ENCODE results near the gene CMTM2. TPM values are rescaled to one million over a fixed set of nuclear protein-coding genes. Genes with fewer than 3 reads are reported as not detected.

CMTM2 gene
- total and polyA plus RNA-seq, 10 donors: 0.70 to 54.6 (median 8.8) TPM

- 81 to 86% (median 83%) methylated on average over 1 of the region's 1 CpG for WGBS, 5 donors
- Histone ChIP-seq H3K27ac (peak overlapping the region in 3 of 8 donors; percentile 0 to 59 (median 31)), H3K4me1 (peaks cover 5 to 97% (median 70%) of the 10 kb centered on the region in 6 donors), H3K27me3 (replicated peaks in 1 of 7) (no peaks in the 10 kb centered on the region), H3K4me3 (no peak overlapping the region), H3K9me3 (no peaks in the 10 kb centered on the region), H3K36me3 (peaks cover 0 to 94% (median 30%) of the 10 kb centered on the region in 6 donors)
- TF ChIP-seq CTCF (IDR thresholded peaks at IDR 0.05 in 8 of 11, conservative IDR thresholded peaks at IDR 0.05 in 3 of 11): no peak
- intact Hi-C loops (cut with DNase I; ENCODE audit: low total_unique reads): loop anchor here (5.0 kb wide), 1 partner anchor 73 kb away; no protein-coding TSS in a partner anchor
- DNase-seq: no peak
Observed at GRCh38 chr16:66560107-66560506, 19.2 kb upstream of the CMTM2 start.

GRCh38 chr16:66561381-66562080, 17.7 kb upstream of the CMTM2 start:
- TF ChIP-seq CTCF (IDR thresholded peaks at IDR 0.05 in 8 of 11, conservative IDR thresholded peaks at IDR 0.05 in 3 of 11): no peak
- no peak for TF ChIP-seq POLR2AphosphoS5 (IDR thresholded peaks at IDR 0.05)
- TF ChIP-seq POLR2A (IDR thresholded peaks at IDR 0.05): no peak
- Histone ChIP-seq H3K9me3 (no peaks in the 10 kb centered on the region), H3K27me3 (replicated peaks in 1 of 7) (no peaks in the 10 kb centered on the region), H3K27ac (peak overlapping the region in 5 of 8 donors; percentile 17 to 59 (median 22)), H3K4me1 (peaks cover 5 to 92% (median 56%) of the 10 kb centered on the region in 6 donors), H3K4me3 (no peak overlapping the region), H3K36me3 (peaks cover 0 to 98% (median 41%) of the 10 kb centered on the region in 6 donors)
- intact Hi-C loops (cut with DNase I; ENCODE audit: low total_unique reads): loop anchor here (5.0 kb wide), 1 partner anchor 74 kb away; no protein-coding TSS in a partner anchor
- WGBS, 5 donors: 76 to 81% (median 78%) methylated on average over 3 of the region's 3 CpGs
- DNase-seq: no peak

- TF ChIP-seq POLR2A (IDR thresholded peaks at IDR 0.05) (no peak), CTCF (IDR thresholded peaks at IDR 0.05 in 8 of 11, conservative IDR thresholded peaks at IDR 0.05 in 3 of 11) (peak in 4 of 11 experiments; percentile 21 to 38 (median 28)), POLR2AphosphoS5 (IDR thresholded peaks at IDR 0.05) (no peak)
- no peak overlapping the region for H3K4me3 ChIP-seq
- DNase-seq: no peak
- peaks cover 0 to 100% (median 50%) of the 10 kb centered on the region in 6 donors for H3K36me3 ChIP-seq
- 62 to 81% (median 73%) methylated on average over 1 of the region's 1 CpG for WGBS, 5 donors
- no peaks in the 10 kb centered on the region for H3K27me3 ChIP-seq (replicated peaks in 1 of 7)
- intact Hi-C loops (cut with DNase I; ENCODE audit: low total_unique reads): loop anchor here (5.0 kb wide), 1 partner anchor 75 kb away; no protein-coding TSS in a partner anchor
- H3K27ac ChIP-seq: peak overlapping the region in 3 of 8 donors; percentile 21 to 59 (median 22)
- H3K9me3 ChIP-seq: no peaks in the 10 kb centered on the region
- peaks cover 5 to 83% (median 47%) of the 10 kb centered on the region in 6 donors for H3K4me1 ChIP-seq
Observed at GRCh38 chr16:66562409-66562808, 16.9 kb upstream of the CMTM2 start.

- H3K27me3 ChIP-seq (replicated peaks in 1 of 7): no peaks in the 10 kb centered on the region
- intact Hi-C loops (cut with DNase I; ENCODE audit: low total_unique reads): loop anchor here (5.0 kb wide), 1 partner anchor 76 kb away; no protein-coding TSS in a partner anchor
- TF ChIP-seq POLR2A (IDR thresholded peaks at IDR 0.05) (no peak), CTCF (IDR thresholded peaks at IDR 0.05 in 8 of 11, conservative IDR thresholded peaks at IDR 0.05 in 3 of 11) (no peak), POLR2AphosphoS5 (IDR thresholded peaks at IDR 0.05) (no peak)
- no peaks in the 10 kb centered on the region for H3K9me3 ChIP-seq
- peaks cover 0 to 99% (median 50%) of the 10 kb centered on the region in 6 donors for H3K36me3 ChIP-seq
- peaks cover 5 to 77% (median 44%) of the 10 kb centered on the region in 6 donors for H3K4me1 ChIP-seq
- DNase-seq: no peak
- WGBS, 5 donors: 66 to 82% (median 71%) methylated on average over 2 of the region's 2 CpGs
- H3K4me3 ChIP-seq: no peak overlapping the region
- peak overlapping the region in 3 of 8 donors; percentile 21 to 59 (median 22) for H3K27ac ChIP-seq
Observed at GRCh38 chr16:66562986-66563385, 16.3 kb upstream of the CMTM2 start.
